B cell (primary cell): ENCODE data around the gene ENC1. TPM values are rescaled to one million over a fixed set of nuclear protein-coding genes. Genes with fewer than 3 reads are reported as not detected.

Experiments
- ATAC-seq: fragments of 200-7000 bp; cut with Tn5 transposase; one replicate; pipeline ENCODE4 v1.10.0; 2021; ENCODE audit warnings: low read depth, mild to moderate bottlenecking, moderate number of reproducible peaks, moderate library complexity
- CTCF ChIA-PET: fragments of 350-600 bp; sonication (Branson Sonifier 250); formaldehyde crosslinking; loops from one replicate; lab custom pipeline; 2021; ENCODE audit warnings: antibody characterized with exemption, inconsistent platforms; lab: Charles Lee
- POLR2A ChIA-PET: fragments of 350-600 bp; sonication (Branson Sonifier 250); formaldehyde crosslinking; loops from one replicate; lab custom pipeline; 2021; ENCODE audit warnings: antibody characterized with exemption; lab: Charles Lee
- DNase-seq: peaks from one replicate; pipeline ENCODE4 v3.0.0; 2013
- H2AFZ ChIP-seq: 2 replicates; pipeline ENCODE4 v1.6.1; 2012; ENCODE audit warnings: mild to moderate bottlenecking, low read depth, low read length; ENCODE audit not compliant: insufficient read depth, poor library complexity, severe bottlenecking
- H3K27ac ChIP-seq, 2 donors: 1 replicate in 1 of 2; 2 replicates in 1 of 2; pipeline ENCODE4 v1.5.1; 2012 to 2013; ENCODE audit warnings: low read length in 2 of 2, mild to moderate bottlenecking in 2 of 2, moderate library complexity in 1 of 2
- H3K27me3 ChIP-seq, 4 experiments: fragments of 200-600 bp in 1 of 4; sonication (generic) in 1 of 4; replicated peaks in 1 of 4; 1 replicate in 2 of 4; 2 replicates in 2 of 4; pipeline versions ENCODE4 v1.6.1 to v1.7.0; 2013 to 2016; ENCODE audit warnings: low read length in 3 of 4, mild to moderate bottlenecking in 2 of 4, mixed read lengths in 1 of 4, moderate library complexity in 1 of 4; ENCODE audit not compliant: insufficient read depth in 4 of 4, control insufficient read depth in 3 of 4; ENCODE audit errors: control extremely low read depth in 1 of 4
- H3K36me3 ChIP-seq, 2 experiments: replicated peaks in 1 of 2; 1 replicate in 1 of 2; 2 replicates in 1 of 2; pipeline versions ENCODE4 v1.6.1 to v1.7.1; 2013; ENCODE audit warnings: low read length in 1 of 2; ENCODE audit not compliant: insufficient read depth in 2 of 2, control insufficient read depth in 1 of 2; ENCODE audit errors: control extremely low read depth in 1 of 2, extremely low read depth in 1 of 2
- H3K4me1 ChIP-seq, 2 donors: fragments of 200-600 bp in 1 of 2; sonication (generic) in 1 of 2; 1 replicate in 1 of 2; 2 replicates in 1 of 2; pipeline versions ENCODE4 v1.5.1 to v1.6.1; 2013 to 2017; ENCODE audit warnings: low read length in 2 of 2; ENCODE audit not compliant: control insufficient read depth in 2 of 2, insufficient read depth in 2 of 2
- H3K4me2 ChIP-seq: replicated peaks from 2 replicates; pipeline ENCODE3; 2012; ENCODE audit warnings: mild to moderate bottlenecking, low read depth, low read length; ENCODE audit not compliant: poor library complexity, severe bottlenecking
- H3K4me3 ChIP-seq, 5 experiments: fragments of 200-600 bp in 1 of 5; sonication (generic) in 1 of 5; 1 replicate in 3 of 5; 2 replicates in 2 of 5; pipeline versions ENCODE4 v1.5.1 to v1.7.0; 2011 to 2016; ENCODE audit warnings: low read length in 4 of 5, mild to moderate bottlenecking in 4 of 5, low read depth in 2 of 5, control low read depth in 1 of 5, moderate library complexity in 1 of 5; ENCODE audit not compliant: insufficient read depth in 1 of 5; ENCODE audit errors: control extremely low read depth in 1 of 5, extremely low read depth in 1 of 5
- H3K79me2 ChIP-seq: fragments of 200-600 bp; sonication (generic); one replicate; pipeline ENCODE4 v1.6.0; 2016; ENCODE audit warnings: low read length; ENCODE audit not compliant: control insufficient read depth, insufficient read depth
- H3K9ac ChIP-seq: fragments of 200-600 bp; sonication (generic); 2 replicates; pipeline ENCODE4 v1.6.1; 2017; ENCODE audit warnings: mild to moderate bottlenecking, low read length, moderate library complexity
- H3K9me3 ChIP-seq, 3 donors: one replicate each; pipeline versions ENCODE4 v1.6.1 to v1.7.1; 2013; ENCODE audit warnings: low read length in 2 of 3; ENCODE audit not compliant: control insufficient read depth in 2 of 3, insufficient read depth in 1 of 3; ENCODE audit errors: control extremely low read depth in 1 of 3
- H4K20me1 ChIP-seq: 2 replicates; pipeline ENCODE4 v1.6.0; 2012; ENCODE audit warnings: mild to moderate bottlenecking, low read length; ENCODE audit not compliant: insufficient read depth, control insufficient read depth, poor library complexity, severe bottlenecking
- H3K27ac Mint-ChIP-seq: one replicate; pipeline ENCODE4 v1.8.0; 2021; ENCODE audit warnings: mixed read lengths
- H3K27me3 Mint-ChIP-seq: one replicate; pipeline ENCODE4 v1.8.0; 2021; ENCODE audit warnings: mixed read lengths
- H3K4me1 Mint-ChIP-seq: one replicate; pipeline ENCODE4 v1.8.0; 2021; ENCODE audit warnings: mixed read lengths
- H3K4me3 Mint-ChIP-seq: one replicate; pipeline ENCODE4 v1.8.0; 2021; ENCODE audit warnings: mixed read lengths
- H3K9me3 Mint-ChIP-seq: one replicate; pipeline ENCODE4 v1.8.0; 2022; ENCODE audit warnings: mixed read lengths; ENCODE audit not compliant: insufficient read depth
- CTCF ChIP-seq: fragments of 200-600 bp; IDR thresholded peaks from one replicate; pipeline ENCODE4 v1.8.0; 2022; ENCODE audit warnings: antibody characterized with exemption, mild to moderate bottlenecking
- EZH2 ChIP-seq: IDR thresholded peaks from 2 replicates; pipeline ENCODE4 v1.6.1; 2012; ENCODE audit warnings: borderline replicate concordance, low read depth, mild to moderate bottlenecking, moderate library complexity, low read length; ENCODE audit not compliant: insufficient read depth, poor library complexity, severe bottlenecking
- WGBS: methylation state at CpG from one replicate; pipeline ENCODE4 v1.1.5; 2013; ENCODE audit warnings: missing lambda C conversion rate; ENCODE audit not compliant: insufficient coverage; 5-methylcytosine and 5-hydroxymethylcytosine counted together
- intact Hi-C: fragments of 100-400 bp; cut with micrococcal nuclease; formaldehyde crosslinking; loops from one replicate; pipeline ENCODE4 v1.10.0; 2022
- polyA plus RNA-seq: library from polyadenylated mRNA; depleted of rRNA; stranded (reverse); fragments of >200 nt; gene quantifications from 2 replicates; pipeline ENCODE4 v1.2.3, GENCODE V29; 2012
- total RNA-seq, 2 donors: library from RNA; stranded (reverse); fragments of 120-200 nt in 1 of 2; gene quantifications; 1 replicate in 1 of 2; 2 replicates in 1 of 2; pipeline versions ENCODE4 v1.2.3 to v1.2.4, GENCODE V29; 2013 to 2022

ENC1 gene
- total and polyA plus RNA-seq, 2 donors (not counting 1 experiment from before 2014, with no cell fraction given) = 7.2 to 14.6 TPM

DNA sequence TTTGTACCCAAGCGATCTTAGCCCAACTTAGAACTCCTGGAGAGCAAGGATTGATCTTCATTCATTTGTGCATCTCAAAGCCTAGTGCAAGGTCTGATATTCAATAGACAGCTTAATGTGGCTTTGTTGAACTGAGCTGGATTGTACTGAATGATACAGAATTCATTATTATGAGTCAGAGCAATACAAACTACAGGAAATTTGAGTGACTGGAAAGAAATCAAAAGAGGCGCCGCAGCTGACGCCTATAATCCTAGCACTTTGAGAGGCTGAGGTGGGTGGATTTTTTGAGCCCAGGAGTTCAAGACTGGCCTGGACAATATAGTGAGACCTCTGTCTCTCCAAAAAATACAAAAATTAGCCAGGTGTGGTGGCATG lies 58.6 kb downstream of the ENC1 start:
- Histone ChIP-seq H3K9ac (no peak overlapping the region), H3K79me2 (no peaks in the 10 kb centered on the region), H3K36me3 (no peaks in the 10 kb centered on the region), H3K9me3 (no peaks in the 10 kb centered on the region), H2AFZ (no peak overlapping the region), H3K4me2 (no peak overlapping the region), H3K4me1 (peaks cover 10 to 11% of the 10 kb centered on the region in 2 donors), H3K27ac (no peak overlapping the region), H3K27me3 (no peaks in the 10 kb centered on the region), H3K4me3 (no peak overlapping the region), H4K20me1 (no peaks in the 10 kb centered on the region)
- Mint-ChIP-seq H3K9me3 (no peaks in the 10 kb centered on the region), H3K4me3 (no peak overlapping the region), H3K4me1 (peaks cover 17% of the 10 kb centered on the region), H3K27ac (no peak overlapping the region), H3K27me3 (peaks cover 31% of the 10 kb centered on the region)
- CTCF ChIA-PET = no interaction called here
- DNase-seq = no peak
- no peak for TF ChIP-seq EZH2
- TF ChIP-seq CTCF = no peak
- ATAC-seq = no peak
- intact Hi-C loops = no loop called here
- 100% methylated on average over 1 of the region's 4 CpGs for WGBS
- POLR2A ChIA-PET = no interaction called here

DNA sequence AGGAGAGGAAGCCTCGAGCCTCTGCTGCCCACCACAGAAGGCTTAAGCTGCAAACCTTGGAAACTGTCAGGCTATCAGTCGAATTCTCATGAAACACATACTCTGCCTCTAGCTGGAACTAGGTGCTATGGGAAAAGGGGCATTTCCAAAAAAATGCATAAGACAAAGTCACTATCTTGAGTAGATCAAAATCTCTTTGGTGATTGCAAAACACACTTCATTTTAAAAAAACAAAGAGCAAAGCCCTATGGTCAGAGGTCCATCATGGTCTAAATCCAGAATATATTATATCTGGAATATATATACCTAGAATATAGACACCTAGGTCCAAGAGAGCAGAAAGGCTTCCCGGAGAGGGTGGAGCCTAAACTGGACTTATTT lies 59.8 kb downstream of the ENC1 start:
- no peaks in the 10 kb centered on the region for H3K36me3 ChIP-seq
- POLR2A ChIA-PET = no interaction called here
- peaks cover 11 to 13% of the 10 kb centered on the region in 2 donors for H3K4me1 ChIP-seq
- no peak overlapping the region for H3K27ac ChIP-seq
- TF ChIP-seq CTCF = no peak
- TF ChIP-seq EZH2 = no peak
- Mint-ChIP-seq H3K4me3 (no peak overlapping the region), H3K27me3 (peaks cover 27% of the 10 kb centered on the region), H3K27ac (no peak overlapping the region), H3K9me3 (no peaks in the 10 kb centered on the region), H3K4me1 (peaks cover 19% of the 10 kb centered on the region)
- DNase-seq (no peak), ATAC-seq (no peak)
- no peak overlapping the region for H3K4me2 ChIP-seq
- intact Hi-C loops = no loop called here
- no peaks in the 10 kb centered on the region for H3K27me3 ChIP-seq
- no peak overlapping the region for H2AFZ ChIP-seq
- WGBS = 100% methylated on average over 1 of the region's 3 CpGs
- H3K79me2 ChIP-seq = no peaks in the 10 kb centered on the region
- H4K20me1 ChIP-seq = no peaks in the 10 kb centered on the region
- no peak overlapping the region for H3K4me3 ChIP-seq
- no peak overlapping the region for H3K9ac ChIP-seq
- CTCF ChIA-PET = no interaction called here
- H3K9me3 ChIP-seq = no peaks in the 10 kb centered on the region
